Ascending aorta (tissue), 2 donors: ENCODE results near the gene SCGB3A1. TPM values are rescaled to one million over a fixed set of nuclear protein-coding genes. Genes with fewer than 3 reads are reported as not detected.

Source experiments
- DNase-seq, 2 donors: peaks; one replicate each; pipeline ENCODE4 v3.0.0-alpha.2; 2019; ENCODE audit warnings: low spot score in 2 of 2
- H3K27ac ChIP-seq, 2 donors: fragments of 200-600 bp; sonication (generic); one replicate each; pipeline ENCODE4 v1.5.1; 2016 to 2017; ENCODE audit warnings: mild to moderate bottlenecking in 1 of 2
- H3K27me3 ChIP-seq: fragments of 200-600 bp; sonication (generic); one replicate; pipeline ENCODE4 v1.5.1; 2017
- H3K36me3 ChIP-seq, 2 donors: fragments of 200-600 bp; sonication (generic); one replicate each; pipeline ENCODE4 v1.5.1; 2016
- H3K4me1 ChIP-seq, 2 donors: fragments of 200-600 bp; sonication (generic); one replicate each; pipeline ENCODE4 v1.5.1; 2016 to 2017; ENCODE audit warnings: mild to moderate bottlenecking in 1 of 2
- H3K4me3 ChIP-seq, 2 donors: fragments of 200-600 bp; sonication (generic); one replicate each; pipeline ENCODE4 v1.5.1; 2016 to 2017; ENCODE audit warnings: mild to moderate bottlenecking in 1 of 2
- H3K9me3 ChIP-seq, 2 donors: fragments of 200-600 bp; sonication (generic); one replicate each; pipeline ENCODE4 v1.5.1; 2016
- CTCF ChIP-seq, 3 experiments: fragments of 200-600 bp in 2 of 3; fragments of 450-650 bp in 1 of 3; sonication (generic) in 2 of 3; IDR thresholded peaks; one replicate each; pipeline ENCODE4 v1.5.1; 2016 to 2019; ENCODE audit warnings: antibody characterized with exemption in 3 of 3, mild to moderate bottlenecking in 1 of 3, moderate library complexity in 1 of 3
- intact Hi-C: fragments of 100-400 bp; cut with DNase I; formaldehyde crosslinking; loops from one replicate; pipeline ENCODE4 v1.15.1; 2023
- total RNA-seq: library from RNA; depleted of rRNA; stranded (reverse); fragments of >200 nt; gene quantifications from one replicate; pipeline ENCODE4 v1.1.0, GENCODE V29; 2016

SCGB3A1 gene
- total RNA-seq, 1 donor from 2014 or later = not detected

- intact Hi-C loops = no loop called here
- H3K36me3 ChIP-seq = peaks cover 0 to 6% of the 10 kb centered on the region in 2 donors
- H3K27ac ChIP-seq = no peak overlapping the region
- no peak for DNase-seq
- no peaks in the 10 kb centered on the region for H3K9me3 ChIP-seq
- no peak overlapping the region for H3K4me3 ChIP-seq
- no peaks in the 10 kb centered on the region for H3K27me3 ChIP-seq
- H3K4me1 ChIP-seq = no peaks in the 10 kb centered on the region
- no peak for TF ChIP-seq CTCF (IDR thresholded peaks at IDR 0.05)
Observed at GRCh38 chr5:180558232-180558631, 33.1 kb downstream of the SCGB3A1 start.

- peaks cover 0 to 6% of the 10 kb centered on the region in 2 donors for H3K36me3 ChIP-seq
- intact Hi-C loops = no loop called here
Observed at GRCh38 chr5:180557217-180557809, 34.0 kb downstream of the SCGB3A1 start.

GRCh38 chr5:180555168-180555921, 36.0 kb downstream of the SCGB3A1 start:
- no peaks in the 10 kb centered on the region for H3K9me3 ChIP-seq
- DNase-seq = no peak
- no peak overlapping the region for H3K4me3 ChIP-seq
- no peaks in the 10 kb centered on the region for H3K4me1 ChIP-seq
- H3K36me3 ChIP-seq = peaks cover 3 to 12% of the 10 kb centered on the region in 2 donors
- H3K27ac ChIP-seq = no peak overlapping the region
- intact Hi-C loops = no loop called here
- H3K27me3 ChIP-seq = no peaks in the 10 kb centered on the region
- no peak for TF ChIP-seq CTCF (IDR thresholded peaks at IDR 0.05)

More at GRCh38 chr5:180557217-180557809, 34.0 kb downstream of the SCGB3A1 start:
- H3K4me1 ChIP-seq = no peaks in the 10 kb centered on the region
- no peaks in the 10 kb centered on the region for H3K9me3 ChIP-seq
- H3K27me3 ChIP-seq = no peaks in the 10 kb centered on the region
- TF ChIP-seq CTCF (IDR thresholded peaks at IDR 0.05) = no peak
- no peak overlapping the region for H3K4me3 ChIP-seq
- no peak overlapping the region for H3K27ac ChIP-seq
- DNase-seq = no peak

GRCh38 chr5:180553530-180553929, 37.8 kb downstream of the SCGB3A1 start:
- peaks cover 3 to 19% of the 10 kb centered on the region in 2 donors for H3K36me3 ChIP-seq
- no peaks in the 10 kb centered on the region for H3K27me3 ChIP-seq
- no peak overlapping the region for H3K4me3 ChIP-seq
- H3K9me3 ChIP-seq = no peaks in the 10 kb centered on the region
- no peak overlapping the region for H3K27ac ChIP-seq
- no peak for TF ChIP-seq CTCF (IDR thresholded peaks at IDR 0.05)
- H3K4me1 ChIP-seq = no peaks in the 10 kb centered on the region
- DNase-seq = no peak
- intact Hi-C loops = no loop called here

- no peaks in the 10 kb centered on the region for H3K9me3 ChIP-seq
- no peaks in the 10 kb centered on the region for H3K4me1 ChIP-seq
- H3K27me3 ChIP-seq = no peaks in the 10 kb centered on the region
- no peak overlapping the region for H3K4me3 ChIP-seq
- intact Hi-C loops = no loop called here
- no peak for DNase-seq
- peaks cover 3 to 19% of the 10 kb centered on the region in 2 donors for H3K36me3 ChIP-seq
- no peak for TF ChIP-seq CTCF (IDR thresholded peaks at IDR 0.05)
- H3K27ac ChIP-seq = no peak overlapping the region
Observed at GRCh38 chr5:180548563-180548962, 42.7 kb downstream of the SCGB3A1 start.
